Prostate gland (tissue), 2 donors: Measurements from ENCODE around the gene TRIP11.

Source experiments
- CTCF ChIP-seq, 4 experiments: fragments of 200-600 bp in 2 of 4; fragments of 450-650 bp in 2 of 4; sonication (generic) in 2 of 4; IDR thresholded peaks; 1 replicate in 3 of 4; 2 replicates in 1 of 4; pipeline ENCODE4 v1.5.1; 2016 to 2019; ENCODE audit warnings: antibody characterized with exemption in 4 of 4, mild to moderate bottlenecking in 2 of 4, moderate library complexity in 2 of 4
- POLR2AphosphoS5 ChIP-seq: sonication (generic); formaldehyde crosslinking; IDR thresholded peaks from one replicate; pipeline ENCODE4 v1.6.1; 2017; ENCODE audit warnings: antibody characterized with exemption

GRCh38 chr14:91998667-91999570 lies 40.9 kb downstream of the TRIP11 start:
- TF ChIP-seq CTCF (IDR thresholded peaks at IDR 0.05), result no peak
- no peak for TF ChIP-seq POLR2AphosphoS5
